Activated T-helper 1 cell treated with anti-CD3 and anti-CD28 coated beads, Interleukin-12 subunit alpha, Interleukin-12 subunit beta, Interleukin-2, Interleukin-4 antibody, amounts not matched to agents 30 ng/mL and 10 ng/mL and 1 ng/mL, durations not matched to agents 14 hours and 24 hours and 36 hours (primary cell): ENCODE measurements around the gene CHP1. TPM values are rescaled to one million over a fixed set of nuclear protein-coding genes. Genes with fewer than 3 reads are reported as not detected.
"Not testable (repeated sequence)": the region's sequence is repeated elsewhere in the genome, so short reads cannot be mapped to it uniquely, and the experiment has no call there.

Experiments
- DNase-seq: peaks from one replicate; pipeline ENCODE4 v3.0.0; 2021; ENCODE audit warnings: low spot score
- H3K27ac Mint-ChIP-seq: one replicate; pipeline ENCODE4 v1.8.0; 2021; ENCODE audit warnings: mild to moderate bottlenecking, mixed read lengths
- H3K27me3 Mint-ChIP-seq: one replicate; pipeline ENCODE4 v1.8.0; 2022; ENCODE audit warnings: mild to moderate bottlenecking, moderate library complexity, mixed read lengths; ENCODE audit not compliant: insufficient read depth
- H3K36me3 Mint-ChIP-seq: one replicate; pipeline ENCODE4 v1.8.0; 2021; ENCODE audit warnings: low read depth, mixed read lengths
- H3K4me1 Mint-ChIP-seq: one replicate; pipeline ENCODE4 v1.8.0; 2021; ENCODE audit warnings: low read depth, mixed read lengths
- H3K4me3 Mint-ChIP-seq: one replicate; pipeline ENCODE4 v1.8.0; 2021; ENCODE audit warnings: mild to moderate bottlenecking, moderate library complexity, mixed read lengths
- H3K9me3 Mint-ChIP-seq: one replicate; pipeline ENCODE4 v1.8.0; 2021; ENCODE audit warnings: mixed read lengths
- intact Hi-C: fragments of 100-400 bp; cut with micrococcal nuclease; formaldehyde crosslinking; loops from one replicate; pipeline ENCODE4 v1.15.1; 2024
- total RNA-seq: library from RNA; stranded (reverse); gene quantifications from 2 replicates; pipeline ENCODE4 v1.2.3, GENCODE V29; 2022

CHP1 gene
- total RNA-seq, 1 donor from 2014 or later: 55.2 TPM

DNA sequence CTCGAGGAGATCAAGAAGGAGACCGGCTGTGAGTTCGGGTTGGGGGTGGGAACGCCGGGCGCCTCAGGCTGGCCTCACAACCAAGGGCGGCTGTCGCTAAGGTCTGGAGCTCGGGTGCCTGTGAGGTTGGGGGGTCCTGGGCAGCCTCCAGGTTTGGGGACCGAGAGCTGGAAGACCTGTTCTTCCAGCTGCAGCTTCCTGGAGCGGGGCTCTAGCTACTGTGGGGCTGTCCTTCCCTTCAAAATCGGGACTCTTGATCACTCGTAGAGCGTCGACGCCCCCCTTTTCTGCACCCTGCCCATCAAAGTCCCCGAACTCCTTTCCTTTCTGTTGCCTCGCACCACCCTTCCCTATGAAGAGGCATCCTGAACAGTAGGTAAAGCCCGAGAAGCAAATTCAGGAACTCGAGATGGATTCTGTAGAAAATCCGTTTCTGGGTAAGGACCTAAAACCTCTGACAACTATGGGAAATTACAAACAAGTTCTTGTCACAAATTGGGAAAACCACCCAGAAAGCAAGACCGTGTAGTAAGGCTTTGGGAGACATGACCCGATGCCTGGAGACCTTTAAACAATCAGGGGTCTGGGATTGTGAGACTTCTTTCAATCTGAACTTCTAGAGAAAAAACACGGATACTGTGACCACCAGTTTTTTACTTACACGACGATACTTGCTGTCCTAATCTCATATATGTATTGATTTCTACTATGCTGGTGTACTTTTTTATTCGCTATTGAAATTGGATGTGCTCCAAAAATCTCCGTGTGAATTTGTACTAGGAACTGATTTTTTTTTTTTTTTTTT is 556 bp downstream of the CHP1 start:
- peaks cover 23% of the 10 kb centered on the region for H3K4me1 Mint-ChIP-seq
- no peaks in the 10 kb centered on the region for H3K9me3 Mint-ChIP-seq
- peak overlapping the region; percentile 89 for H3K27ac Mint-ChIP-seq
- DNase-seq: no peak
- H3K36me3 Mint-ChIP-seq: no peaks in the 10 kb centered on the region
- peak overlapping the region; percentile 92 for H3K4me3 Mint-ChIP-seq
- intact Hi-C loops: loop anchor here (1.0 to 5.0 kb wide), 10 partner anchors 52 to 664 kb away; partner anchors contain the start of genes CCDC32, CHAC1, DNAJC17 and INO80
- H3K27me3 Mint-ChIP-seq: no peaks in the 10 kb centered on the region

DNA sequence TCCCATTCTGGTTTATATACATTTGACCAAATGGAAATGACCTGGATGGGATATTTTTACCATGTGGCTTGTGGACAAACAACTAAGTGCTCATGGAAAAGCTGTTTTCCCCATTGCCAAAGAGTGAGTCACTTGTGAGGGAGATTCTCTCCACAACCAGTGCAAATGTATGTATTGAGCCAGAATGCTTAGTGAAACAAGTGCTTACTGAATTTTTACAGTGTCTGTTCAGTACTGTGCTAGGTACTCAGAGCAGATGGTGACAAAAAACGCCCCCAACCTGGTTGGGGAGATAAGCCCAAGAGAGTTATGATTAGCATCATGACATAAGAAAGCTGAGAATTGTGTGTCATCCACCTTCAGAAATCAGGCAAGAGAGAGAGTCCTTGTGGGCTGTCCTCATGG is 2.3 kb downstream of the CHP1 start:
- Mint-ChIP-seq H3K27me3 (no peaks in the 10 kb centered on the region), H3K36me3 (no peaks in the 10 kb centered on the region), H3K27ac (no peak overlapping the region), H3K4me3 (no peak overlapping the region), H3K9me3 (no peaks in the 10 kb centered on the region), H3K4me1 (peaks cover 29% of the 10 kb centered on the region)
- intact Hi-C loops: loop anchor here (5.0 kb wide), 2 partner anchors 539 to 666 kb away; partner anchors contain the start of genes CCDC32, MAPKBP1 and RPUSD2
- no peak for DNase-seq

DNA sequence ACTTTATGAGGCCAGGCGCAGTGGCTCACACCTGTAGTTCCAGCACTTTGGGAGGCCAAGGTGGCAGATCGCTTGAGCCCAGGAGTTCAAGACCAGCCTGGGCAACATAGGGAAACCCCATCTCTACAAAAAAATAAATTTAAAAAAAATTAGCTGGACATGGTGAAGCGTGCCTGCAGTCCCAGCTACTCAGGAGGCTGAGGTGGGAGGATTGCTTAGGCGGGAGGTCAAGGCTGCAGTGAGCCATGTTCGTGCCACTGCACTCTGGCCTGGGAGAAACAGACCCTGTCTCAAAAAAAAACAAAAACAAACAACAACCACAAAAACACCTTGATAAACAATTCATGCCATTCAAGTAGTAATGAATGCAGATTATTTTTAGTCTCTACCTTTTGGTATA is 4.2 kb downstream of the CHP1 start:
- H3K27ac Mint-ChIP-seq, H3K27me3 Mint-ChIP-seq, DNase-seq, H3K9me3 Mint-ChIP-seq, H3K36me3 Mint-ChIP-seq, H3K4me3 Mint-ChIP-seq, intact Hi-C loops: not testable (repeated sequence)
- peaks cover 34% of the 10 kb centered on the region for H3K4me1 Mint-ChIP-seq

GRCh38 chr15:41235929-41236328 is 4.9 kb downstream of the CHP1 start:
- Mint-ChIP-seq H3K36me3 (no peaks in the 10 kb centered on the region), H3K27ac (no peak overlapping the region), H3K9me3 (no peaks in the 10 kb centered on the region), H3K27me3 (no peaks in the 10 kb centered on the region), H3K4me3 (no peak overlapping the region), H3K4me1 (peaks cover 34% of the 10 kb centered on the region)
- DNase-seq: no peak
- intact Hi-C loops: no loop called here

DNA sequence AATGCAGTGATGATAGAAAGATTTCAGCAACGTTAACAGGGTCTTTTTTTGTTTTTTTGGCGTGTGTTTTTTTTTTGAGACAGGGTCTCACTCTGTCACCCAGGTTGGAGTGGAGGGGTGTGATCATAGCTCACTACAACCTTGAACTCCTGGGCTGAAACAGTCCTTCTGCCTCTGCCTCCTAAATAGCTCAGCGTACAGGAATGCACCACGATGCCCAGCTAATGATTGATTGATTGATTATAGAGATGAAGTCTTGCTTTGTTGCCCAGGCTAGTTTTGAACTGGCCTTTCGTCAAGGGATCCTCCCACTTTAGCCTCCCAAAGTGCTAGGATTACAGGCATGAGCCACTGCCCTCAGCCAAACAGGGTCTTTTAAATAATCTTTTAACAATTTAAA is 7.0 kb downstream of the CHP1 start:
- no peaks in the 10 kb centered on the region for H3K9me3 Mint-ChIP-seq
- H3K27me3 Mint-ChIP-seq: no peaks in the 10 kb centered on the region
- DNase-seq: no peak
- H3K36me3 Mint-ChIP-seq: peaks cover 2% of the 10 kb centered on the region
- intact Hi-C loops: no loop called here
- H3K4me1 Mint-ChIP-seq: peaks cover 20% of the 10 kb centered on the region
- H3K4me3 Mint-ChIP-seq: no peak overlapping the region
- H3K27ac Mint-ChIP-seq: no peak overlapping the region

GRCh38 chr15:41241221-41241964 is 10.3 kb downstream of the CHP1 start:
- H3K27me3 Mint-ChIP-seq: no peaks in the 10 kb centered on the region
- intact Hi-C loops: no loop called here
- H3K36me3 Mint-ChIP-seq: peaks cover 8% of the 10 kb centered on the region
- no peak overlapping the region for H3K4me3 Mint-ChIP-seq
- H3K9me3 Mint-ChIP-seq: no peaks in the 10 kb centered on the region
- peaks cover 10% of the 10 kb centered on the region for H3K4me1 Mint-ChIP-seq
- no peak for DNase-seq
- H3K27ac Mint-ChIP-seq: no peak overlapping the region

DNA sequence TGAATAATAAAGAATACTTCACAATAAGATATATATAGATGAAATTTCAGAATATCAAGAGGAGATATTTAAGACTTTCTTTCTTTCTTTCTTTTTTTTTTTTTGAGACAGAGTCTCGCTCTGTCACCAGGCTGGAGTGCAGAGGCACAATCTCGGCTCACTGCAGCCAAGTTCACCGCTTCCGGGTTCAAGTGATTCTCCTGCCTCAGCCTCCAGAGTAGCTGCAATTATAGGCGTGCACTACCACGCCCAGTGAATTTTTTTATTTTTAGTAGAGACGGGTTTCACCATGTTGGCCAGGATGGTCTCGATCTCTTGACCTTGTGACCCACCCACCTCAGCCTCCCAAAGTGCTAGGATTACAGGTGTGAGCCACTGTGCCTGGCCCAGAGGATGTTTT is 19.7 kb downstream of the CHP1 start:
- DNase-seq, intact Hi-C loops, H3K4me3 Mint-ChIP-seq, H3K4me1 Mint-ChIP-seq, H3K27me3 Mint-ChIP-seq, H3K27ac Mint-ChIP-seq, H3K9me3 Mint-ChIP-seq: not testable (repeated sequence)
- H3K36me3 Mint-ChIP-seq: peaks cover 16% of the 10 kb centered on the region

GRCh38 chr15:41251411-41251810 is 20.3 kb downstream of the CHP1 start:
- H3K4me1 Mint-ChIP-seq: no peaks in the 10 kb centered on the region

GRCh38 chr15:41254560-41254959 is 23.5 kb downstream of the CHP1 start:
- H3K36me3 Mint-ChIP-seq: peaks cover 20% of the 10 kb centered on the region
- no peak for DNase-seq
- intact Hi-C loops: no loop called here
- H3K4me3 Mint-ChIP-seq: no peak overlapping the region
- no peak overlapping the region for H3K27ac Mint-ChIP-seq
- H3K9me3 Mint-ChIP-seq: no peaks in the 10 kb centered on the region
- no peaks in the 10 kb centered on the region for H3K27me3 Mint-ChIP-seq
- H3K4me1 Mint-ChIP-seq: no peaks in the 10 kb centered on the region

More at GRCh38 chr15:41251411-41251810, 20.3 kb downstream of the CHP1 start:
- intact Hi-C loops: no loop called here
- no peak for DNase-seq
- H3K27me3 Mint-ChIP-seq: no peaks in the 10 kb centered on the region
- peaks cover 16% of the 10 kb centered on the region for H3K36me3 Mint-ChIP-seq
- H3K4me3 Mint-ChIP-seq: no peak overlapping the region
- no peaks in the 10 kb centered on the region for H3K9me3 Mint-ChIP-seq
- no peak overlapping the region for H3K27ac Mint-ChIP-seq

DNA sequence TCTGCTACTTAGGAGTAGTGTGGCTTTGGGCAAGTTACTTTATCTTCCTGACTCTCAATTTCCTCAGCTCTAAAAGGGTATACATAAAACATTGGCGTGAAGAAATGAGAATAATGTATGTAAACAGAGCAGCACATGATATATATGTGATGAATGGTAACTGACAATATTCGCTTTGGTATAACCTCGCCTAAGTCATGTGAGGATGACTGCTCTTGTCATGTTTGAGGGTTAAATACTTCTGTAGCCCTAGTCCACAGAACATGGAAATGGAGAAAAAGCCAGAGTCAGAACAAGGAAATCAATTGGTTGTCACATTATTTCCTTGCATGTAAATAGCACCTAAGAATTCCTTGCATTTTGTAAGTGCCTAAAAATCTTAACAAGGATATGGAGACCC is 25.0 kb downstream of the CHP1 start:
- no peak overlapping the region for H3K4me3 Mint-ChIP-seq
- H3K4me1 Mint-ChIP-seq: no peaks in the 10 kb centered on the region
- intact Hi-C loops: no loop called here
- no peaks in the 10 kb centered on the region for H3K9me3 Mint-ChIP-seq
- no peaks in the 10 kb centered on the region for H3K27me3 Mint-ChIP-seq
- H3K36me3 Mint-ChIP-seq: peaks cover 18% of the 10 kb centered on the region
- DNase-seq: no peak
- H3K27ac Mint-ChIP-seq: no peak overlapping the region

GRCh38 chr15:41256577-41257038 is 25.5 kb downstream of the CHP1 start:
- intact Hi-C loops: no loop called here
- no peak overlapping the region for H3K27ac Mint-ChIP-seq
- H3K27me3 Mint-ChIP-seq: no peaks in the 10 kb centered on the region
- H3K4me1 Mint-ChIP-seq: no peaks in the 10 kb centered on the region
- DNase-seq: no peak
- peaks cover 17% of the 10 kb centered on the region for H3K36me3 Mint-ChIP-seq
- no peak overlapping the region for H3K4me3 Mint-ChIP-seq
- no peaks in the 10 kb centered on the region for H3K9me3 Mint-ChIP-seq

- no peak for DNase-seq
- intact Hi-C loops: no loop called here
- peaks cover 25% of the 10 kb centered on the region for H3K36me3 Mint-ChIP-seq
- H3K4me1 Mint-ChIP-seq: no peaks in the 10 kb centered on the region
- no peak overlapping the region for H3K4me3 Mint-ChIP-seq
- H3K27me3 Mint-ChIP-seq: no peaks in the 10 kb centered on the region
- H3K9me3 Mint-ChIP-seq: no peaks in the 10 kb centered on the region
- no peak overlapping the region for H3K27ac Mint-ChIP-seq
These were observed 27.8 kb downstream of the CHP1 start for GRCh38 chr15:41258750-41259471.
